ENCODE data around the gene MED13. TPM values are rescaled to one million over a fixed set of nuclear protein-coding genes. Genes with fewer than 3 reads are reported as not detected.

Gene MED13
- total and polyA plus RNA-seq, 7 donors: 6.6 to 74.4 (median 45.1) TPM

GRCh38 chr17:62080647-62081046 is 15.6 kb upstream of the MED13 start:
- Histone ChIP-seq H3K9me3 (no peaks in the 10 kb centered on the region), H3K27ac (no peak overlapping the region), H3K36me3 (ENCODE audit: insufficient read depth in 1 of 2, low read depth in 1 of 2) (no peaks in the 10 kb centered on the region), H3K4me3 (no peak overlapping the region), H3K27me3 (ENCODE audit: insufficient read depth in 3 of 3, low read length in 2 of 3) (no peaks in the 10 kb centered on the region), H3K4me1 (no peaks in the 10 kb centered on the region)
- ATAC-seq: no peak
- WGBS, 3 donors: 77 to 85% (median 82%) methylated on average over 4 of the region's 4 CpGs
- no peak for DNase-seq
- intact Hi-C loops (cut with DNase I): no loop called here
- no peak for TF ChIP-seq CTCF (IDR thresholded peaks at IDR 0.05)

DNA sequence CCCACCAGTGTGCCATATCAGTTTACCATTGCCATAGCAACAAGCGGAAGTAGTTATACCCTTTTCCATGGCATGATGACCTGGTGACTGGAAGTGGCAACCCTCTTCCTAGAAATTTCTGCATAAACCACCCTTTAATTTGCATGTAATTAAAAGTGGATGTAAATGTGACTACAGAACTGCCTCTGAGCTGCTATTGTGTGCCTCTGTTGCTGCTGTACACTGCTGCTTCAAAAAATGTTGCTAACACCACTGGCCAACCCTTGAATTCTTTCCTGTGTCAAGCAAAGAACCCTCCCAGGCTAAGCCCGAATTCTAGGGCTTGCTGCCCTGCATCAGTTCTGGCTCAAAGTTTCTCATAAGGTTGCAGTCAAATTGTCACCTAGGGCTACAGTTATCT is 12.9 kb upstream of the MED13 start:
- Histone ChIP-seq H3K27me3 (ENCODE audit: insufficient read depth in 3 of 3, low read length in 2 of 3) (no peaks in the 10 kb centered on the region), H3K4me1 (no peaks in the 10 kb centered on the region), H3K4me3 (no peak overlapping the region), H3K27ac (no peak overlapping the region), H3K9me3 (no peaks in the 10 kb centered on the region), H3K36me3 (ENCODE audit: insufficient read depth in 1 of 2, low read depth in 1 of 2) (no peaks in the 10 kb centered on the region)
- DNase-seq (no peak), ATAC-seq (no peak)
- intact Hi-C loops (cut with DNase I): no loop called here
- TF ChIP-seq CTCF (IDR thresholded peaks at IDR 0.05): no peak
- 72 to 86% (median 73%) methylated on average over 2 of the region's 2 CpGs for WGBS, 3 donors

DNA sequence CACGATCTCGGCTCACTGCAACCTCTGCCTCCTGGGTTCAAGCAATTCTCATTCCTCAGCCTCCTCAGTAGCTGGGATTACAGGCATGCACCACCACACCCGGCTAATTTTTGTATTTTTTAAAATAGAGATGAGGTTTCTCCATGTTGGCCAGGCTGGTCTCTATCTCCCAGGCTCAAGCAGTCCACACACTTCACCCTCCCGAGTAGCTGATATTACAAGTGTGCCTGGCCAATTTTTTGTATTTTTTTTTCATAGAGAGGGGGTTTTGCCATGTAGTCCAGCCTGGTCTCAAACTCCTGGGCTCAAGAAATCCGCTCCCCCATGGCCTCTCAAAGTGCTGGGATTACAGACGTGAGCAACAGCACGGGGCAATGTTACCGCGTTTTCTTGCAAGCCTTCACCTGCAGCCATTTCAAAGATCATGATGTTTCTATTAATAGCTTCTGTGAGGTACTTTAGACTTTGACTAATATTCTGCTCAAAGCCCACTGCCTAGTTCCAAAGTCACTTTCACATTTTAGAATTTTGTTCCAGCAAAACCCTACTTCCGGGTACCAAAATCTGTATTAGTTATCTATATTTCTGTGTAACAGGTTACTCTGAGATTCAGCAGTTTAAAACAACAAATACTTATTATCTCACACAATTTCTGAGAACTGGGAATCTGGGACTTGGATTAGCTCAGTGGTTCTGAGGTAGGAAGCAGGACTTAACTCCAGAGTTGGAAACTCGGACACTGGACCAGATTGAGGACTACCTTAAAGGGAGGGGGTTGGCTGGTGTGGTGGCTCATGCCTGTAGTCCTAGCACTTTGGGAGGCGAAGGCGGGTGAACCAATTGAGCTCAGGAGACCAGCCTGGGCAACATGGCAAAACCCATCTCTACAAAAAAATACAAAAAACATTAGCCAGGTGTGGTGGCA is 12.0 kb upstream of the MED13 start:
- DNase-seq: no peak

DNA sequence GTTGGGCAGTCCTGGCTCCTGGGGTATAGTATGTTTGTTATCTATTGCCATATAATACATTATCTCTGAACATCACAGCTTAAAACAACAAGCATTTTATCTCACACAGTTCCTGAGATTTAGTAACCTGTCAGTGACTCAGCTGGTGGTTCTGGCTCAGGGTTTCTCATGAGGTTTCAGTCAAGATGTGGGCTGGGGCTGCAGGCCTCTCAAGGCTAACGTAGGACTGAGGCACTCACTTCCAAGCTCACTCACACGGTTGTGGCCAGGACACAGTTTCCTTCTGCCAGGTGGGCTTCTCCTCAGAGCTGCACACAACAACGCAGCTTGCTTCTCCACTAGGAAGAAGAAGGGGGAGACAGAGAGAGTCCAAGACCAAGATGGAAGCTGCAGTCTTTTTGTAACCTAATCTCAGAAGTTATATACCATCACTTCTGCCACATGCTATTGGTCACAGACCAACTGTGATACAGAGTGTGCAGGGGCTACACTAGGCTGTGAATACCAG is 10.3 kb upstream of the MED13 start:
- intact Hi-C loops (cut with DNase I): no loop called here
- WGBS, 3 donors: 78 to 91% (median 78%) methylated on average over 3 of the region's 3 CpGs

More for the DNA sequence above, 12.0 kb upstream of the MED13 start:
- Histone ChIP-seq H3K27me3 (ENCODE audit: insufficient read depth in 3 of 3, low read length in 2 of 3) (no peaks in the 10 kb centered on the region), H3K9me3 (no peaks in the 10 kb centered on the region), H3K4me1 (no peaks in the 10 kb centered on the region), H3K36me3 (ENCODE audit: insufficient read depth in 1 of 2, low read depth in 1 of 2) (no peaks in the 10 kb centered on the region), H3K4me3 (no peak overlapping the region), H3K27ac (no peak overlapping the region)
- ATAC-seq: no peak
- no peak for TF ChIP-seq CTCF (IDR thresholded peaks at IDR 0.05)
- 85 to 89% (median 85%) methylated on average over 13 of the region's 13 CpGs for WGBS, 3 donors
- intact Hi-C loops (cut with DNase I): no loop called here

More for the DNA sequence above, 10.3 kb upstream of the MED13 start:
- TF ChIP-seq CTCF (IDR thresholded peaks at IDR 0.05): no peak
- Histone ChIP-seq H3K4me1 (no peaks in the 10 kb centered on the region), H3K27ac (no peak overlapping the region), H3K9me3 (no peaks in the 10 kb centered on the region), H3K36me3 (ENCODE audit: insufficient read depth in 1 of 2, low read depth in 1 of 2) (no peaks in the 10 kb centered on the region), H3K4me3 (no peak overlapping the region), H3K27me3 (ENCODE audit: insufficient read depth in 3 of 3, low read length in 2 of 3) (no peaks in the 10 kb centered on the region)
- ATAC-seq (no peak), DNase-seq (no peak)

Measured in psoas muscle (tissue), 8 donors.